HepG2 (cell line): ENCODE results near the gene ABCC8. TPM values are rescaled to one million over a fixed set of nuclear protein-coding genes. Genes with fewer than 3 reads are reported as not detected.

Source experiments
- ATAC-seq: fragments of 200-7000 bp; cut with Tn5 transposase; 3 replicates; pipeline ENCODE4 v1.9.1; 2020; ENCODE audit warnings: mild to moderate bottlenecking, moderate library complexity
- BruUV-seq: library from RNA; stranded (reverse); fragments of 400-500 nt; replicated peaks from 2 replicates; lab custom pipeline; 2021; lab: Mats Ljungman, UMichigan
- CTCF ChIA-PET: fragments of 300-600 bp; formaldehyde crosslinking; extraction: SDS; loops from one replicate; lab custom pipeline; 2021; ENCODE audit warnings: low total read pairs, inconsistent platforms, low intra/inter-chr PET ratio; lab: Yijun Ruan, JAX
- POLR2A ChIA-PET: fragments of 350-600 bp; sonication (Branson Sonifier 250); formaldehyde crosslinking; loops from one replicate; lab custom pipeline; 2020; ENCODE audit warnings: antibody characterized with exemption, inconsistent platforms; lab: Yijun Ruan, JAX
- DNase-seq: peaks from one replicate; pipeline ENCODE4 v3.0.0-alpha.2; 2015; ENCODE audit warnings: low spot score
- FAIRE-seq: peaks from 3 replicates; lab custom pipeline; 2011; peaks lifted over from hg19 to GRCh38; lab: Jason Lieb, UNC
- H2AFZ ChIP-seq: one replicate; pipeline ENCODE4 v1.6.1; 2011; ENCODE audit warnings: low read length, inconsistent platforms
- H3K27ac ChIP-seq: fragments of 300-600 bp; 3 replicates; pipeline ENCODE4 v1.8.0; 2011; ENCODE audit warnings: mixed run types, mild to moderate bottlenecking, mixed read lengths, low read length, inconsistent platforms; ENCODE audit not compliant: insufficient read depth; ENCODE audit errors: extremely low read length
- H3K27me3 ChIP-seq, 2 experiments: fragments of 200-600 bp in 1 of 2; 2 replicates in 1 of 2; 3 replicates in 1 of 2; pipeline versions ENCODE4 v1.6.0 to v1.8.0; 2011; ENCODE audit warnings: low read length in 2 of 2, mild to moderate bottlenecking in 2 of 2, moderate library complexity in 2 of 2, inconsistent platforms in 1 of 2; ENCODE audit not compliant: insufficient read depth in 2 of 2, control insufficient read depth in 1 of 2
- H3K36me3 ChIP-seq, 2 experiments: fragments of 200-600 bp in 1 of 2; replicated peaks in 1 of 2; 2 replicates in 1 of 2; 3 replicates in 1 of 2; pipeline versions ENCODE4 v1.5.1 to v1.8.0; 2011; ENCODE audit warnings: low read length in 2 of 2, inconsistent platforms in 1 of 2; ENCODE audit not compliant: insufficient read depth in 2 of 2, control insufficient read depth in 1 of 2
- H3K4me1 ChIP-seq: 2 replicates; pipeline ENCODE4 v1.5.1; 2012; ENCODE audit warnings: low read length, inconsistent platforms; ENCODE audit not compliant: insufficient read depth
- H3K4me2 ChIP-seq: 2 replicates; pipeline ENCODE4 v1.6.0; 2011; ENCODE audit warnings: low read depth, low read length, inconsistent platforms
- H3K4me3 ChIP-seq, 3 experiments: fragments of 200-600 bp in 1 of 3; sonication (generic), shearing (Covaris generic) in 1 of 3; replicated peaks in 1 of 3; 2 replicates each; pipeline ENCODE4 v1.5.1; 2011 to 2016; ENCODE audit warnings: low read length in 3 of 3, inconsistent platforms in 2 of 3, low read depth in 2 of 3, mild to moderate bottlenecking in 2 of 3, control low read depth in 1 of 3, mixed read lengths in 1 of 3; ENCODE audit not compliant: insufficient read depth in 1 of 3
- H3K79me2 ChIP-seq: one replicate; pipeline ENCODE4 v1.6.1; 2011; ENCODE audit warnings: low read length, inconsistent platforms; ENCODE audit not compliant: insufficient read depth
- H3K9ac ChIP-seq: 2 replicates; pipeline ENCODE4 v1.6.0; 2011; ENCODE audit warnings: mild to moderate bottlenecking, low read depth, low read length, inconsistent platforms; ENCODE audit not compliant: insufficient read depth
- H3K9me3 ChIP-seq: 2 replicates; pipeline ENCODE4 v1.5.1; 2012; ENCODE audit warnings: mild to moderate bottlenecking, low read length
- H4K20me1 ChIP-seq: 2 replicates; pipeline ENCODE4 v1.6.0; 2011; ENCODE audit warnings: inconsistent platforms, mild to moderate bottlenecking, low read length, moderate library complexity; ENCODE audit not compliant: insufficient read depth
- ATRX ChIP-seq: sonication (generic); formaldehyde crosslinking; IDR thresholded peaks from 2 replicates; pipeline ENCODE4 v1.4.0; 2020; ENCODE audit warnings: missing genetic modification reagents, borderline replicate concordance
- ETV6 ChIP-seq: sonication (generic); formaldehyde crosslinking; conservative IDR thresholded peaks from 2 replicates; pipeline ENCODE4 v1.4.0; 2020; ENCODE audit warnings: missing genetic modification reagents
- GATAD2A ChIP-seq: IDR thresholded peaks from 2 replicates; pipeline ENCODE4 v1.6.1; 2016
- GLI4 ChIP-seq: sonication (generic); formaldehyde crosslinking; IDR thresholded peaks from 2 replicates; pipeline ENCODE4 v1.5.1; 2020; ENCODE audit warnings: missing genetic modification reagents, mild to moderate bottlenecking, moderate library complexity, borderline replicate concordance
- MTF2 ChIP-seq: sonication (generic); formaldehyde crosslinking; IDR thresholded peaks from 2 replicates; pipeline ENCODE4 v1.5.0; 2020; ENCODE audit warnings: missing genetic modification reagents, borderline replicate concordance
- ZNF136 ChIP-seq: sonication (generic); formaldehyde crosslinking; IDR thresholded peaks from 2 replicates; pipeline ENCODE4 v1.8.1; 2022; ENCODE audit warnings: low read depth, mild to moderate bottlenecking, moderate library complexity, missing genetic modification reagents
- ZNF143 ChIP-seq: sonication (generic); formaldehyde crosslinking; IDR thresholded peaks from 2 replicates; pipeline ENCODE4 v1.4.0; 2020; ENCODE audit warnings: missing genetic modification reagents
- ZNF18 ChIP-seq: sonication (generic); formaldehyde crosslinking; IDR thresholded peaks from 2 replicates; pipeline ENCODE4 v1.8.0; 2022; ENCODE audit warnings: mild to moderate bottlenecking, missing genetic modification reagents; ENCODE audit not compliant: insufficient replicate concordance
- ZNF296 ChIP-seq: sonication (generic); formaldehyde crosslinking; conservative IDR thresholded peaks from 2 replicates; pipeline ENCODE4 v1.5.0; 2020; ENCODE audit warnings: mild to moderate bottlenecking, missing genetic modification reagents
- ZNF570 ChIP-seq: sonication (generic); formaldehyde crosslinking; IDR thresholded peaks from 2 replicates; pipeline ENCODE4 v1.4.0; 2020; ENCODE audit warnings: mild to moderate bottlenecking, missing genetic modification reagents, borderline replicate concordance
- WGBS: methylation state at CpG from one replicate; pipeline ENCODE4 v1.1.6; 2017; ENCODE audit warnings: low lambda C conversion rate; 5-methylcytosine and 5-hydroxymethylcytosine counted together
- in situ Hi-C: cut with HindIII; loops from 2 replicates; pipeline ENCODE4 v1.10.0; 2017; ENCODE audit warnings: low pct_unique_long_range_greater_than_20kb; ENCODE audit not compliant: extremely low pct_ligation_motif_present
- intact Hi-C: fragments of 100-400 bp; cut with micrococcal nuclease; formaldehyde crosslinking; loops from one replicate; pipeline ENCODE4 v1.10.0; 2022; ENCODE audit not compliant: unreplicated experiment
- polyA plus RNA-seq, 8 experiments: library from polyadenylated mRNA; depleted of rRNA in 3 of 8; stranded (reverse) in 7 of 8; unstranded in 1 of 8; fragments of >200 nt; fragmentation: Illumina TruSeq in 4 of 8; extraction: Trizol in 4 of 8; gene quantifications; 2 replicates each; pipeline versions ENCODE4 v1.2.1 to v1.2.3, GENCODE V29; 2011 to 2016; ENCODE audit warnings: low read depth in 4 of 8, missing spikeins in 1 of 8, mixed read lengths in 1 of 8; ENCODE audit not compliant: insufficient read depth in 1 of 8
- total RNA-seq, 5 experiments: library from RNA; depleted of rRNA; stranded (reverse); fragments of >200 nt; fragmentation: Illumina TruSeq; extraction: Trizol; gene quantifications; 2 replicates each; pipeline ENCODE4 v1.2.3, GENCODE V29; 2016; ENCODE audit warnings: low read depth in 1 of 5
- TF ChIP-seq, protein P1 (sequence below): sonication (generic); formaldehyde crosslinking; IDR thresholded peaks from 2 replicates; pipeline ENCODE4 v1.4.0; 2020; ENCODE audit warnings: missing genetic modification reagents, borderline replicate concordance

ABCC8 gene
- total and polyA plus RNA-seq, 2 of the 13 experiments (the other 11 are each of a cell fraction or from before 2014, with no cell fraction given), result not detected

DNA sequence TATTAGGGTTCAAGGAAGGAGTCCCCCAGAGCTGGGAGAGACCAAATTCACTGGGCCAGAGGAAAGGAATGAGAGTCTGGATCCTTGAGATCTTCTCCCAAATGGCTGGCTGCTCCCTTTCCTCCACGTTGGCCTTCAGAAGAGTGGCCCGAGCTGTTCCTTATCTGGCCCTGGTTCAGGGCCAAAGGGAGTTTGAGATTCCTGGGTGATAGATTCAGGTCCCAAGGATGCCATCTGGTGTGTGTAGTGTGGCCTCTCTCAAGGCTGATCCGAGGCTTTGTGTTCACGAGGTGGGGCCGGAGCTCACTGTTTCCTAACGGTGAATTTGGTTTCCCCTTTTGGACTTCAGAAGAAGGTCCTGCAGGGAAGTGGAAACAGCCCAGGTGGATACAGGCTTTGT, 17.4 kb upstream of the ABCC8 start:
- DNase-seq (no peak), FAIRE-seq (no peak), ATAC-seq (no peak)
- Histone ChIP-seq H3K79me2 (no peaks in the 10 kb centered on the region), H3K4me1 (no peaks in the 10 kb centered on the region), H3K4me2 (no peak overlapping the region), H2AFZ (no peak overlapping the region), H4K20me1 (no peaks in the 10 kb centered on the region), H3K9ac (no peak overlapping the region), H3K4me3 (no peak overlapping the region), H3K27ac (no peak overlapping the region), H3K27me3 (peaks cover 1 to 57% of the 10 kb centered on the region in 2 experiments; a peak in 3 of 5 replicates), H3K36me3 (no peaks in the 10 kb centered on the region), H3K9me3 (no peaks in the 10 kb centered on the region)
- in situ Hi-C loops (no loop called here), intact Hi-C loops (no loop called here)
- ChIA-PET POLR2A (no interaction called here), CTCF (no interaction called here)
- WGBS, result 6% methylated on average over 6 of the region's 6 CpGs
- TF ChIP-seq GLI4 (no peak), ETV6 (no peak), ZNF143 (CRISPR knock-in tag) (no peak), ZNF570 (CRISPR knock-in tag) (no peak), ZNF18 (CRISPR knock-in tag) (no peak), GATAD2A (CRISPR knock-in tag) (no peak), MTF2 (CRISPR knock-in tag) (no peak), ATRX (CRISPR knock-in tag) (no peak), ZNF136 (no peak), ZNF296 (no peak)
- TF ChIP-seq, protein P1, sequence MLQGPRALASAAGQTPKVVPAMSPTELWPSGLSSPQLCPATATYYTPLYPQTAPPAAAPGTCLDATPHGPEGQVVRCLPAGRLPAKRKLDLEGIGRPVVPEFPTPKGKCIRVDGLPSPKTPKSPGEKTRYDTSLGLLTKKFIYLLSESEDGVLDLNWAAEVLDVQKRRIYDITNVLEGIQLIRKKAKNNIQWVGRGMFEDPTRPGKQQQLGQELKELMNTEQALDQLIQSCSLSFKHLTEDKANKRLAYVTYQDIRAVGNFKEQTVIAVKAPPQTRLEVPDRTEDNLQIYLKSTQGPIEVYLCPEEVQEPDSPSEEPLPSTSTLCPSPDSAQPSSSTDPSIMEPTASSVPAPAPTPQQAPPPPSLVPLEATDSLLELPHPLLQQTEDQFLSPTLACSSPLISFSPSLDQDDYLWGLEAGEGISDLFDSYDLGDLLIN (CRISPR knock-in tag), result no peak
- no TSS peak for BruUV-seq
